Brain microvascular endothelial cell (primary cell): ENCODE data around the gene RIOX2.

Experiments used
- DNase-seq: peaks from one replicate; pipeline ENCODE4 v3.0.0-alpha.2; 2020
- H3K27ac ChIP-seq: fragments of 250-450 bp; sonication (Bioruptor Pico); 2 replicates; pipeline ENCODE4 v1.5.1; 2020; ENCODE audit warnings: mild to moderate bottlenecking, moderate library complexity
- H3K27me3 ChIP-seq: fragments of 250-450 bp; sonication (Bioruptor Pico); replicated peaks from 2 replicates; pipeline ENCODE4 v1.5.1; 2020; ENCODE audit warnings: mild to moderate bottlenecking
- H3K36me3 ChIP-seq: fragments of 250-450 bp; sonication (Bioruptor Pico); replicated peaks from 2 replicates; pipeline ENCODE4 v1.5.1; 2020; ENCODE audit warnings: mild to moderate bottlenecking
- H3K4me3 ChIP-seq: 2 replicates; pipeline ENCODE4 v1.5.1; 2011; ENCODE audit warnings: low read depth, mild to moderate bottlenecking, control low read depth, low read length, moderate library complexity
- CTCF ChIP-seq: IDR thresholded peaks from 2 replicates; pipeline ENCODE4 v1.5.1; 2011; ENCODE audit warnings: low read depth, mild to moderate bottlenecking, moderate library complexity, low read length, control low read depth, inconsistent platforms; ENCODE audit errors: missing control alignments
- in situ Hi-C: cut with HindIII; loops from 2 replicates; pipeline ENCODE4 v1.10.0; 2017; ENCODE audit warnings: low sequenced_read_pairs, low pct_ligation_motif_present

Gene RIOX2

GRCh38 chr3:97971679-97972567 is at the start of gene RIOX2:
RIOX2 (minus strand) TSS chr3:97972431; CDS start chr3:97967593, 4,838 bp downstream.
- Histone ChIP-seq H3K36me3 (peaks cover 2% of the 10 kb centered on the region), H3K4me3 (peak within 1 kb of the TSS; percentile 68), H3K27me3 (no peaks in the 10 kb centered on the region), H3K27ac (peak within 1 kb of the TSS; percentile 36)
- DNase-seq: peak; percentile 61
- in situ Hi-C loops: no loop called here
- TF ChIP-seq CTCF: peak; percentile 23

GRCh38 chr3:98020412-98020811 is 48.2 kb upstream of the RIOX2 start:
- H3K27ac ChIP-seq: no peak overlapping the region
- no peak for TF ChIP-seq CTCF
- no peak overlapping the region for H3K4me3 ChIP-seq
- H3K27me3 ChIP-seq: no peaks in the 10 kb centered on the region
- no peaks in the 10 kb centered on the region for H3K36me3 ChIP-seq
- in situ Hi-C loops: no loop called here
- no peak for DNase-seq

GRCh38 chr3:98018301-98018700 is 46.1 kb upstream of the RIOX2 start:
- in situ Hi-C loops: no loop called here
- no peak for TF ChIP-seq CTCF
- H3K4me3 ChIP-seq: no peak overlapping the region
- no peaks in the 10 kb centered on the region for H3K27me3 ChIP-seq
- no peaks in the 10 kb centered on the region for H3K36me3 ChIP-seq
- no peak overlapping the region for H3K27ac ChIP-seq
- DNase-seq: no peak

- no peaks in the 10 kb centered on the region for H3K36me3 ChIP-seq
- DNase-seq: no peak
- no peak for TF ChIP-seq CTCF
- in situ Hi-C loops: no loop called here
- no peaks in the 10 kb centered on the region for H3K27me3 ChIP-seq
- no peak overlapping the region for H3K4me3 ChIP-seq
- H3K27ac ChIP-seq: no peak overlapping the region
Measured at GRCh38 chr3:98014268-98014585, 42.0 kb upstream of the RIOX2 start.

GRCh38 chr3:98013411-98014267 is 41.4 kb upstream of the RIOX2 start:
- in situ Hi-C loops: no loop called here
- no peaks in the 10 kb centered on the region for H3K27me3 ChIP-seq
- no peak for DNase-seq
- no peak for TF ChIP-seq CTCF
- no peak overlapping the region for H3K4me3 ChIP-seq
- no peak overlapping the region for H3K27ac ChIP-seq
- no peaks in the 10 kb centered on the region for H3K36me3 ChIP-seq
